Gastroesophageal sphincter (tissue), 4 donors: ENCODE measurements around the gene FAM110D. TPM values are rescaled to one million over a fixed set of nuclear protein-coding genes. Genes with fewer than 3 reads are reported as not detected.

Source experiments
- ATAC-seq: fragments of 150-250 bp; one replicate; pipeline ENCODE4 v1.9.1; 2016; ENCODE audit warnings: mild to moderate bottlenecking, moderate library complexity
- H3K27ac ChIP-seq, 4 donors: fragments of 200-600 bp; sonication (generic) in 3 of 4; 1 replicate in 3 of 4; 2 replicates in 1 of 4; pipeline ENCODE4 v1.5.1; 2016 to 2019
- H3K27me3 ChIP-seq: fragments of 200-600 bp; sonication (generic); one replicate; pipeline ENCODE4 v1.5.1; 2019
- H3K36me3 ChIP-seq, 2 donors: fragments of 200-600 bp; sonication (generic); one replicate each; pipeline ENCODE4 v1.5.1; 2019; ENCODE audit warnings: control low read depth in 1 of 2
- H3K4me1 ChIP-seq, 3 donors: fragments of 200-600 bp; sonication (generic); 1 replicate in 2 of 3; 2 replicates in 1 of 3; pipeline ENCODE4 v1.5.1; 2016 to 2019; ENCODE audit warnings: control low read depth in 2 of 3
- H3K4me3 ChIP-seq, 2 donors: fragments of 200-600 bp; sonication (generic); one replicate each; pipeline ENCODE4 v1.5.1; 2019; ENCODE audit warnings: mild to moderate bottlenecking in 1 of 2, moderate library complexity in 1 of 2
- H3K9me3 ChIP-seq, 3 donors: fragments of 200-600 bp; sonication (generic); one replicate each; pipeline ENCODE4 v1.5.1; 2017 to 2019; ENCODE audit warnings: control low read depth in 2 of 3
- EP300 ChIP-seq: sonication (generic); formaldehyde crosslinking; IDR thresholded peaks from one replicate; pipeline ENCODE4 v1.6.1; 2017; ENCODE audit warnings: antibody characterized with exemption, mild to moderate bottlenecking
- POLR2A ChIP-seq, 2 donors: fragments of 450-650 bp; IDR thresholded peaks; one replicate each; pipeline ENCODE4 v1.6.1; 2017; ENCODE audit warnings: antibody characterized with exemption in 2 of 2, mild to moderate bottlenecking in 2 of 2, moderate library complexity in 1 of 2
- POLR2AphosphoS5 ChIP-seq: sonication (generic); formaldehyde crosslinking; IDR thresholded peaks from one replicate; pipeline ENCODE4 v1.6.1; 2017; ENCODE audit warnings: antibody characterized with exemption
- WGBS, 2 donors: methylation state at CpG; one replicate each; pipeline ENCODE4 v1.1.5; 2018; ENCODE audit warnings: low coverage in 1 of 2; 5-methylcytosine and 5-hydroxymethylcytosine counted together
- total RNA-seq, 4 donors: library from RNA; depleted of rRNA; stranded (reverse); fragments of >200 nt; gene quantifications; one replicate each; pipeline ENCODE4 v1.1.0, GENCODE V29; 2016
- TF ChIP-seq, protein P1 (sequence below), 4 experiments: fragments of 200-600 bp in 2 of 4; fragments of 450-650 bp in 2 of 4; sonication (generic) in 1 of 4; IDR thresholded peaks; one replicate each; pipeline ENCODE4 v1.5.1; 2017 to 2019; ENCODE audit warnings: antibody characterized with exemption in 4 of 4, mild to moderate bottlenecking in 2 of 4, moderate library complexity in 2 of 4

FAM110D gene
- 10 to 100 TPM in 1 of 4 donors, 1 to 10 TPM in 3; 3.4 to 12.5 (median 7.7) TPM for total RNA-seq

DNA sequence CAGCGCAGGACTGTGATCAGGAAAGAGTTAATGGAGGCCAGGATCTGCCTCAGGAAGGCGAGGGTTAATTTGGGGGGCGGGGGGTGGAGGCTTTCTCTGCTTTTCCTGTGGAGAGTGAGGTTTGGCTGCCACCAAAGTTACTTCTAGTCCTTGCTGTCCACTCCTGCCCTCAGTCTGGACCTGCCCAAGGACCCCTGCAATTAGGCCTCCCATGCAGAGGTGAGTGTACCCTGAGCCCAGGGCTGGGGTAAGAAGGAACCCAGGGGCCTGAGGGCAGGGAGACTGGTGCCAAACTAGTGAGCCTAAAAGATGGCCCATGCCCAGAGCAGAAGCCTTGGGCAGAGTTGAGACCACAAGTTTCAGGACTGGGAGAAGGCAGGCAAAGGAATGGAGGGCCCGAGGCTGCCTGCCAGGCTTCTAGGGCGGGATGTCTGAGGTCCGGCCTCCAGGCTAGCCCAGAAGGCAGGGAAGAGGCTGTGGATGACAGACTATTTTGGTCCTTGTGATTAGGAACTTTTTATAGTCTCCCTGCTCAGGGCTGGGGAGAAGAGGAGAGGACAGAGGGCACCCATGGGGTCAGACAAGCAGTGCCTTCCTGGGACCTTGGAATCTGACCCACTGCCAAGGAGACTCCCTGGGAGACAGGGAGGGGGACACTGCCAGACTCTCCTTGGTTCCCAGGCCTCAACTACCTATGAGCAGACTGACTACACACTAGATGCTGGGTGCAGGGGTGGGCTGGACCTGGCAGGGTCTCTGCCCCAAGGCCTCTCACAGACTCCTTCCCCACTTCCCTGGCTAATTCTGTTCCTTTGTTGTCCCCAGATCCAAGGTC lies at the start of gene FAM110D:
TSS of gene FAM110D (plus strand) at position 172 of the 835 bp plus-strand sequence. CDS start 2,213 bp downstream, outside the sequence.
- H3K9me3 ChIP-seq: no peaks in the 10 kb centered on the region
- H3K4me3 ChIP-seq: peak within 1 kb of the TSS in 1 of 2 donors; percentile 56
- H3K27me3 ChIP-seq: peaks cover 47% of the 10 kb centered on the region
- WGBS, 2 donors: 0 to 77% methylated on average over 1 to 2 of the region's 6 CpGs
- H3K27ac ChIP-seq: peak within 1 kb of the TSS in 3 of 4 donors; percentile 38 to 54 (median 50)
- H3K4me1 ChIP-seq: peaks cover 0 to 25% (median 10%) of the 10 kb centered on the region in 3 donors
- no peak for TF ChIP-seq EP300
- TF ChIP-seq, protein P1, sequence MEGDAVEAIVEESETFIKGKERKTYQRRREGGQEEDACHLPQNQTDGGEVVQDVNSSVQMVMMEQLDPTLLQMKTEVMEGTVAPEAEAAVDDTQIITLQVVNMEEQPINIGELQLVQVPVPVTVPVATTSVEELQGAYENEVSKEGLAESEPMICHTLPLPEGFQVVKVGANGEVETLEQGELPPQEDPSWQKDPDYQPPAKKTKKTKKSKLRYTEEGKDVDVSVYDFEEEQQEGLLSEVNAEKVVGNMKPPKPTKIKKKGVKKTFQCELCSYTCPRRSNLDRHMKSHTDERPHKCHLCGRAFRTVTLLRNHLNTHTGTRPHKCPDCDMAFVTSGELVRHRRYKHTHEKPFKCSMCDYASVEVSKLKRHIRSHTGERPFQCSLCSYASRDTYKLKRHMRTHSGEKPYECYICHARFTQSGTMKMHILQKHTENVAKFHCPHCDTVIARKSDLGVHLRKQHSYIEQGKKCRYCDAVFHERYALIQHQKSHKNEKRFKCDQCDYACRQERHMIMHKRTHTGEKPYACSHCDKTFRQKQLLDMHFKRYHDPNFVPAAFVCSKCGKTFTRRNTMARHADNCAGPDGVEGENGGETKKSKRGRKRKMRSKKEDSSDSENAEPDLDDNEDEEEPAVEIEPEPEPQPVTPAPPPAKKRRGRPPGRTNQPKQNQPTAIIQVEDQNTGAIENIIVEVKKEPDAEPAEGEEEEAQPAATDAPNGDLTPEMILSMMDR (IDR thresholded peaks at IDR 0.05): no peak
- TF ChIP-seq POLR2A (IDR thresholded peaks at IDR 0.05): no peak
- TF ChIP-seq POLR2AphosphoS5: no peak
- no peaks in the 10 kb centered on the region for H3K36me3 ChIP-seq
- no peak for ATAC-seq

DNA sequence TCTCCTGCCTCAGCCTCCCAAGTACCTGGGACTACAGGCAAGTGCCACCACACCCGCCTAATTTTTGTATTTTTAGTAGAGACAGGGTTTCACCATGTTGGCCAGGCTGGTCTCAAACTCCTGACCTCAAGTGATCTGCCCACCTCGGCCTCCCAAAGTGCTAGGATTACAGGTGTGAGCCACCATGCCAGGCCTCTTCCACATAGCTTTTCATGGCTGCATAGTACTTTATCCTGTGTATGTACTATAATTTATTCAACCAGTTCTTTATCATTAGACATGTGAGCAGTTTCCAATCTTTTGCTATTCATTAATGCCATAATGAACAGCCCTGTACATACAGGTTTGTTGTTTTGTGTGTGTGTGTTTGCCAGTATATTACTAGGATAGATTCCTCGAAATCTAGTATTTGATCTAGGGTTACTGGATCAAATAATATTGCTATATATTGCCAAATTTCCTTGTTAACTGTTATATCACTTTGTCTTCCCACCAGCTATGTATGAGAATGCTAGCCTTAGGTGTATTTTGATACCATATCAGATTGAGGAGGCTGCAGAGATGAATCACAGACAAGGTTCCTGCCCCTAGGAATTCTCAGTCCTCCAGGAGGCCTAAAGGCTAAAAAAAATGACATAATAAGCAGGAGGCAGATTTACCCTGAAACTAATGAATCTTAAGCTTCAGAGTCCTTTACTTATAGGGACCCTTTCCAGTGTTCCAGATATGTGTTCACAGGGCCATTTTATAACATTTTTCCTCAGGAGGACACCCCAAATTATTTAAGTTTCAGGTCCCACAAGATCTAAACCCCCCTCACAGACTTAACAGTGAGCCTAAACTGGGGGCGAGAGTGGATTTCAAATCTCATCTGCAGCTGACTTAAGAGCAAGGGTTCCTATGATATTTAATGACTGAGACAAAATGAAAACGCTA lies 49.4 kb upstream of the FAM110D start:
- H3K9me3 ChIP-seq: no peaks in the 10 kb centered on the region
- no peak overlapping the region for H3K27ac ChIP-seq
- TF ChIP-seq POLR2AphosphoS5 (no peak), EP300 (no peak), POLR2A (IDR thresholded peaks at IDR 0.05) (no peak)
- TF ChIP-seq, protein P1 (IDR thresholded peaks at IDR 0.05): no peak
- H3K4me3 ChIP-seq: no peak overlapping the region
- H3K27me3 ChIP-seq: no peaks in the 10 kb centered on the region
- 90 to 95% methylated on average over 3 to 5 of the region's 5 CpGs for WGBS, 2 donors
- no peak for ATAC-seq
- peaks cover 0 to 33% (median 11%) of the 10 kb centered on the region in 3 donors for H3K4me1 ChIP-seq
- peaks cover 0 to 6% of the 10 kb centered on the region in 2 donors for H3K36me3 ChIP-seq

DNA sequence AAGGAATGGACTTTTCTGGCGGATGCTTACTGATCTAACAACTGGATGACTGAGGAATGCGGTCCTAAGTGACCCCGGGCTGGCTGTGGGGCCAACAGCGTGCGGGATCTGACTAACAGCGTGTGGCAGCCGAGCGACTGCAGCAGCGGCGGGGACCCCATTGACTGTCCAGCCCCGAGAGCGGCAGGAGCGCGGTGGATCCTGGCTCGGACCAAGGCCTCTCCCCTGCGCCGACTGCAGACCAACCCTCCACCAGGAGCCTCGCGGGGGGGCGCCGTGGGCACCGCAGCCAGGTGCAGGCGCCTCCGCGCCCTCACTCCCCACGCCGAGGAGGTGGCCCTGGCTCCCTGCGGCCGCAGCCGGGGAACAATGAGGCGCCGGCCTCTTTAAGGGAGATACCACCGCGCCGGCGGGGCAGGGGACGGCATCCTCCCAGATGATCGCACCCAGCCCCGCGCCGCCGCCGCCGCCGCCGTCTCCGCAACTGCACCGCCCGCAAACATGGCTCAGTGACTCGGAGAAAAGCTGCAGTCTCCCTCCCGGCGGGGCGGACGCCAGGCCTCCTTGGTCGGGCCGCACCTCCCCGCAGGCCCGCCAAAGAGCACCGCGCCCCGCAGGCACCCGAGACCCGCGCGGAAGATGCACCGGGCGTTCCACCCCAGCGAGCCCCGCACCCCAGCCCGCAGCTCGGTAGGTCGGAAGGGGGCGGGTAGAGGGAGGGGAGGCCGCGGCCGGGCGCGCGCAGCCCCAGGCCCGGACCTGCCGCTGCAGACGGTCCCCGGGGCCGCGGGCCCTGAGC lies 47.9 kb upstream of the FAM110D start:
- 0% methylated on average over 2 to 10 of the region's 85 CpGs for WGBS, 2 donors

More for the DNA sequence above, 47.9 kb upstream of the FAM110D start:
- H3K27ac ChIP-seq: peak overlapping the region; percentile 80 to 99 (median 96)
- peaks cover 0 to 20% of the 10 kb centered on the region in 2 donors for H3K36me3 ChIP-seq
- no peaks in the 10 kb centered on the region for H3K9me3 ChIP-seq
- ATAC-seq: peak; percentile 79
- H3K4me3 ChIP-seq: peak overlapping the region; percentile 60 to 92
- H3K27me3 ChIP-seq: no peaks in the 10 kb centered on the region
- TF ChIP-seq, protein P1 (IDR thresholded peaks at IDR 0.05): peak in 1 of 4 experiments; percentile 13
- no peak for TF ChIP-seq POLR2AphosphoS5
- no peak for TF ChIP-seq EP300
- no peak for TF ChIP-seq POLR2A (IDR thresholded peaks at IDR 0.05)
- H3K4me1 ChIP-seq: peaks cover 0 to 26% (median 11%) of the 10 kb centered on the region in 3 donors
